Measurements from ENCODE around the gene OR10H5. TPM values are rescaled to one million over a fixed set of nuclear protein-coding genes. Genes with fewer than 3 reads are reported as not detected.

Gene OR10H5, protein sequence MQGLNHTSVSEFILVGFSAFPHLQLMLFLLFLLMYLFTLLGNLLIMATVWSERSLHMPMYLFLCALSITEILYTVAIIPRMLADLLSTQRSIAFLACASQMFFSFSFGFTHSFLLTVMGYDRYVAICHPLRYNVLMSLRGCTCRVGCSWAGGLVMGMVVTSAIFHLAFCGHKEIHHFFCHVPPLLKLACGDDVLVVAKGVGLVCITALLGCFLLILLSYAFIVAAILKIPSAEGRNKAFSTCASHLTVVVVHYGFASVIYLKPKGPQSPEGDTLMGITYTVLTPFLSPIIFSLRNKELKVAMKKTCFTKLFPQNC
- total RNA-seq (not detected), polyA plus RNA-seq (not detected)
- long read RNA-seq, donor 1: 0 reads
- long read RNA-seq, donor 2: 0 reads
- long read RNA-seq, donor 3: 0 reads
- long read RNA-seq, donor 4: 0 reads
- long read RNA-seq, donor 5: 0 reads
- long read RNA-seq, donor 6: 0 reads
- long read RNA-seq, donor 7: 0 reads
- long read RNA-seq, donor 8: 0 reads
- long read RNA-seq, donor 9: 0 reads
- long read RNA-seq, donor 10: 0 reads

DNA sequence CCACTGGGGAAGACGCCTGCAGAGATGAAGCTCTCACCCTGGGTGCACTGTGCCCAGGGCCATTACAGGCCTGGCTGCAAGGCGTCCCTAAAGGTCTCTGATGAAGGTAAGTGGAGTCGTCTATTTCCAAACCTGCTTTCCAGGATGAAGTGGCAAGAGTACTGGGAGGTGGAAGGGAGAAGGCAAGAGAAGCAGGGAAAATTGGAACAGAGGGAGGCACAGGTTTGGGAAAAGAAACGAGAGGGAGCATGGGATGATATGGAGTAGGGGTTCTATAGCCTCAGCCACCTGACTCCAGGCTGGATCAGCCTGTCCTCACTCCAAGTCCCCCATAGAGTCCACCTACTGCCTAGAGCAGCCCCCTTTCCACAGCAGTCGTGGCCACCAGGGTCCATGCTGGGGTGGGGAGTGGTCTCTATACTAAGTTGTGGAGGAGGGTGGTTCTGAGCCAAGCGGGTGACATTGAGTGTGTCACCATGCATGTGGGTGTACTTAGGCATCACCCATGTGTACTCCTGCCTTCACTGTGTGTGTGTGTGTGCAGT lies at the start of gene OR10H5:
OR10H5 (plus strand) TSS at position 51 of the 545 bp plus-strand sequence. CDS start 6,388 bp downstream, outside the sequence.
- TF ChIP-seq CTCF (IDR thresholded peaks at IDR 0.05): no peak
- TF ChIP-seq POLR2A (IDR thresholded peaks at IDR 0.05): no peak
- no peak for TF ChIP-seq POLR2AphosphoS5 (IDR thresholded peaks at IDR 0.05)
- no peak for TF ChIP-seq EP300 (IDR thresholded peaks at IDR 0.05)
- peaks cover 0 to 5% (median 0%) of the 10 kb centered on the region in 4 donors for H3K4me1 ChIP-seq
- no peak within 1 kb of the TSS for H3K27ac ChIP-seq
- H3K27me3 ChIP-seq: peaks cover 0 to 8% (median 0%) of the 10 kb centered on the region in 3 donors
- no peaks in the 10 kb centered on the region for H3K9me3 ChIP-seq
- WGBS, 5 donors: 64 to 73% (median 72%) methylated on average over 6 of the region's 6 CpGs
- intact Hi-C loops (cut with DNase I; ENCODE audit: low total_unique reads): no loop called here
- no peak for DNase-seq
- no peak within 1 kb of the TSS for H3K4me3 ChIP-seq
- H3K36me3 ChIP-seq: no peaks in the 10 kb centered on the region

- Histone ChIP-seq H3K27ac (no peak within 1 kb of the TSS), H3K4me3 (no peak within 1 kb of the TSS), H3K4me1 (no peaks in the 10 kb centered on the region), H3K27me3 (peaks cover 0 to 2% (median 0%) of the 10 kb centered on the region in 3 donors), H3K36me3 (no peaks in the 10 kb centered on the region), H3K9me3 (peaks cover 0 to 22% (median 20%) of the 10 kb centered on the region in 4 donors)
- no peak for DNase-seq
- TF ChIP-seq POLR2A (IDR thresholded peaks at IDR 0.05) (no peak), POLR2AphosphoS5 (IDR thresholded peaks at IDR 0.05) (no peak), EP300 (IDR thresholded peaks at IDR 0.05) (no peak), CTCF (IDR thresholded peaks at IDR 0.05) (no peak)
- intact Hi-C loops (cut with DNase I; ENCODE audit: low total_unique reads): no loop called here
- 58 to 66% (median 63%) methylated on average over 4 of the region's 4 CpGs for WGBS, 5 donors
Measured at GRCh38 chr19:15737722-15738121, 49.7 kb upstream of the OR10H5 start, which contains the start of gene OR10H3. Gene OR10H3 (plus strand): TSS chr19:15737985. CDS start chr19:15741393, 3,408 bp downstream.

GRCh38 chr19:15740785-15741184 lies 46.7 kb upstream of the OR10H5 start:
- WGBS, 5 donors: 61 to 72% (median 63%) methylated on average over 1 of the region's 1 CpG
- TF ChIP-seq EP300 (IDR thresholded peaks at IDR 0.05) (no peak), CTCF (IDR thresholded peaks at IDR 0.05) (no peak), POLR2AphosphoS5 (IDR thresholded peaks at IDR 0.05) (no peak), POLR2A (IDR thresholded peaks at IDR 0.05) (no peak)
- no peaks in the 10 kb centered on the region for H3K4me1 ChIP-seq
- peaks cover 0 to 14% (median 0%) of the 10 kb centered on the region in 3 donors for H3K27me3 ChIP-seq
- peaks cover 0 to 22% (median 20%) of the 10 kb centered on the region in 4 donors for H3K9me3 ChIP-seq
- no peak overlapping the region for H3K4me3 ChIP-seq
- no peak overlapping the region for H3K27ac ChIP-seq
- H3K36me3 ChIP-seq: no peaks in the 10 kb centered on the region
- DNase-seq: no peak
- intact Hi-C loops (cut with DNase I; ENCODE audit: low total_unique reads): no loop called here

GRCh38 chr19:15748239-15748638 lies 39.2 kb upstream of the OR10H5 start:
- 78 to 86% (median 80%) methylated on average over 2 of the region's 2 CpGs for WGBS, 5 donors
- H3K27ac ChIP-seq: no peak overlapping the region
- peaks cover 0 to 48% (median 24%) of the 10 kb centered on the region in 3 donors for H3K27me3 ChIP-seq
- DNase-seq: no peak
- no peaks in the 10 kb centered on the region for H3K4me1 ChIP-seq
- H3K9me3 ChIP-seq: no peaks in the 10 kb centered on the region
- no peaks in the 10 kb centered on the region for H3K36me3 ChIP-seq
- no peak for TF ChIP-seq CTCF (IDR thresholded peaks at IDR 0.05)
- intact Hi-C loops (cut with DNase I; ENCODE audit: low total_unique reads): no loop called here
- no peak overlapping the region for H3K4me3 ChIP-seq
